Liver (tissue), 9 donors: ENCODE measurements around the gene ODF2. TPM values are rescaled to one million over a fixed set of nuclear protein-coding genes. Genes with fewer than 3 reads are reported as not detected.

ENCODE experiments used
- DNase-seq: peaks from one replicate; pipeline ENCODE4 v3.0.0-alpha.2; 2017; ENCODE audit warnings: low spot score
- H3K27ac ChIP-seq, 2 donors: one replicate each; pipeline ENCODE4 v1.7.0; 2013; ENCODE audit warnings: inconsistent platforms in 2 of 2, low read length in 2 of 2, control low read depth in 1 of 2, low read depth in 1 of 2, mild to moderate bottlenecking in 1 of 2
- H3K27me3 ChIP-seq, 4 donors: one replicate each; pipeline versions ENCODE4 v1.6.1 to v1.7.0; 2013; ENCODE audit warnings: low read length in 3 of 4, inconsistent platforms in 1 of 4, mild to moderate bottlenecking in 1 of 4, moderate library complexity in 1 of 4; ENCODE audit not compliant: control insufficient read depth in 4 of 4, insufficient read depth in 4 of 4
- H3K36me3 ChIP-seq, 4 donors: one replicate each; pipeline versions ENCODE4 v1.6.1 to v1.7.0; 2013; ENCODE audit warnings: low read length in 3 of 4, mild to moderate bottlenecking in 3 of 4, low read depth in 1 of 4, moderate library complexity in 1 of 4; ENCODE audit not compliant: control insufficient read depth in 4 of 4, insufficient read depth in 3 of 4
- H3K4me1 ChIP-seq, 4 donors: one replicate each; pipeline versions ENCODE4 v1.6.1 to v1.7.0; 2013; ENCODE audit warnings: low read length in 3 of 4, mild to moderate bottlenecking in 3 of 4, moderate library complexity in 1 of 4; ENCODE audit not compliant: control insufficient read depth in 4 of 4, insufficient read depth in 4 of 4
- H3K4me3 ChIP-seq, 3 donors: one replicate each; pipeline versions ENCODE4 v1.6.1 to v1.7.0; 2013; ENCODE audit warnings: low read length in 3 of 3, control low read depth in 1 of 3, low read depth in 1 of 3, mild to moderate bottlenecking in 1 of 3
- H3K9ac ChIP-seq, 2 donors: one replicate each; pipeline ENCODE4 v1.7.0; 2013; ENCODE audit warnings: low read length in 2 of 2, mild to moderate bottlenecking in 2 of 2, moderate library complexity in 2 of 2, control low read depth in 1 of 2, low read depth in 1 of 2
- H3K9me3 ChIP-seq, 4 donors: one replicate each; pipeline versions ENCODE4 v1.6.1 to v1.7.0; 2013; ENCODE audit warnings: low read length in 3 of 4; ENCODE audit not compliant: control insufficient read depth in 4 of 4
- CTCF ChIP-seq: fragments of 150-350 bp; IDR thresholded peaks from 2 replicates; pipeline ENCODE4 v1.5.1; 2017; ENCODE audit warnings: improper control_type of control experiment, low read depth, low read length; ENCODE audit not compliant: missing input control
- EGR1 ChIP-seq, 2 donors: IDR thresholded peaks; 2 replicates each; pipeline ENCODE4 v1.6.1; 2016 to 2018; ENCODE audit warnings: antibody characterized with exemption in 2 of 2, low read depth in 2 of 2
- FOXA1 ChIP-seq: IDR thresholded peaks from 2 replicates; pipeline ENCODE4 v1.6.1; 2016; ENCODE audit warnings: antibody characterized with exemption
- FOXA2 ChIP-seq: IDR thresholded peaks from 2 replicates; pipeline ENCODE4 v1.6.1; 2016; ENCODE audit warnings: antibody characterized with exemption
- GABPA ChIP-seq, 2 donors: IDR thresholded peaks in 1 of 2; conservative IDR thresholded peaks in 1 of 2; 2 replicates each; pipeline ENCODE4 v1.6.1; 2016; ENCODE audit warnings: antibody characterized with exemption in 2 of 2, mild to moderate bottlenecking in 1 of 2, moderate library complexity in 1 of 2
- HNF4A ChIP-seq, 2 donors: conservative IDR thresholded peaks; 2 replicates each; pipeline ENCODE4 v1.6.1; 2016; ENCODE audit warnings: antibody characterized with exemption in 2 of 2, mild to moderate bottlenecking in 2 of 2
- HNF4G ChIP-seq: IDR thresholded peaks from 2 replicates; pipeline ENCODE4 v1.6.1; 2016; ENCODE audit warnings: antibody characterized with exemption
- JUND ChIP-seq, 2 donors: IDR thresholded peaks; 2 replicates each; pipeline ENCODE4 v1.6.1; 2016; ENCODE audit warnings: antibody characterized with exemption in 2 of 2
- MAX ChIP-seq: IDR thresholded peaks from 2 replicates; pipeline ENCODE4 v1.6.1; 2016; ENCODE audit warnings: antibody characterized with exemption
- NR2F2 ChIP-seq: IDR thresholded peaks from 2 replicates; pipeline ENCODE4 v1.6.1; 2016; ENCODE audit warnings: antibody characterized with exemption
- RAD21 ChIP-seq, 2 donors: IDR thresholded peaks; 2 replicates each; pipeline ENCODE4 v1.6.1; 2016; ENCODE audit warnings: antibody characterized with exemption in 2 of 2, mild to moderate bottlenecking in 2 of 2
- REST ChIP-seq: IDR thresholded peaks from 2 replicates; pipeline ENCODE4 v1.6.1; 2016; ENCODE audit warnings: antibody characterized with exemption, mild to moderate bottlenecking
- RXRA ChIP-seq, 2 donors: IDR thresholded peaks; 2 replicates each; pipeline ENCODE4 v1.6.1; 2017 to 2018; ENCODE audit warnings: antibody characterized with exemption in 2 of 2, mild to moderate bottlenecking in 1 of 2
- SP1 ChIP-seq: IDR thresholded peaks from 2 replicates; pipeline ENCODE4 v1.6.1; 2018; ENCODE audit warnings: antibody characterized with exemption, mild to moderate bottlenecking
- TAF1 ChIP-seq: conservative IDR thresholded peaks from 2 replicates; pipeline ENCODE4 v1.6.1; 2016; ENCODE audit warnings: antibody characterized with exemption, mild to moderate bottlenecking
- YY1 ChIP-seq: IDR thresholded peaks from 2 replicates; pipeline ENCODE4 v1.6.1; 2016; ENCODE audit warnings: antibody characterized with exemption, mild to moderate bottlenecking
- ZBTB33 ChIP-seq: IDR thresholded peaks from 2 replicates; pipeline ENCODE4 v1.6.1; 2016; ENCODE audit warnings: antibody characterized with exemption
- WGBS: extraction: QIAGEN DNeasy Blood & Tissue Kit; methylation state at CpG from one replicate; pipeline ENCODE4 v1.1.7; 2013; 5-methylcytosine and 5-hydroxymethylcytosine counted together
- polyA plus RNA-seq, 2 donors: library from polyadenylated mRNA; stranded (reverse) in 1 of 2; unstranded in 1 of 2; fragments of 200-250 nt in 1 of 2; fragments of >200 nt in 1 of 2; fragmentation: Nextera tagmentation in 1 of 2; extraction: Ambion mirVana in 1 of 2; gene quantifications; one replicate each; pipeline versions ENCODE4 v1.2.1 to v1.2.3, GENCODE V29; 2013 to 2015
- total RNA-seq, 2 donors: library from RNA; depleted of rRNA; stranded (reverse); fragments of >200 nt; gene quantifications; one replicate each; pipeline ENCODE4 v1.2.3, GENCODE V29; 2014
- TF ChIP-seq, protein P1 (sequence below): IDR thresholded peaks from 2 replicates; pipeline ENCODE4 v1.6.1; 2016; ENCODE audit warnings: antibody characterized with exemption
- donor health status: healthy.
- donor health status: healthy.
- donor health status: healthy.
- donor health status: healthy.
- donor health status: healthy.

ODF2 gene
- total and polyA plus RNA-seq, 4 donors: 5.7 to 21.8 (median 16.7) TPM

DNA sequence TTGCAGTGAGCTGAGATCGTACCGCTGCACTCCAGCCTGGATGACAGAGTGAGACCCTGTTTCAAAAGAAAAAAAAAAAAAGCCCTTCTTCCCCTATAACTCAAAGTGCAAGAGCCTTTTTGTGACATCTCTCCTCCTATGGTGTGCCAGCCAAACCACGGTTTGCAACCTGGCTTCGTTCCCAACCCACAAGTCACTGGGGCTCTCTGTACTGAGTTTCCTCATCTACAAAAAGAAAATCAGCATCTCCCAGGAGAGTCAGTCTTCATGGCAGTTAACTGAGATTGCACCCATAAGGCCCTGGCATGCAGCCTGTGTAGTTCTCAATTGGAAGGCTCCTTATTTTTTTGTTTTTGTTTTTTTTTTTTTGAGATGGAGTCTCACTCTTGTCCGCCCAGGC lies 14.8 kb downstream of the ODF2 start:
- 73% methylated on average over 5 of the region's 5 CpGs for WGBS
- TF ChIP-seq HNF4G (no peak), SP1 (no peak)
- DNase-seq: no peak
- Histone ChIP-seq H3K4me3 (no peak overlapping the region), H3K27me3 (no peaks in the 10 kb centered on the region), H3K9ac (no peak overlapping the region), H3K36me3 (peaks cover 4 to 14% (median 5%) of the 10 kb centered on the region in 4 donors), H3K27ac (no peak overlapping the region), H3K4me1 (no peaks in the 10 kb centered on the region), H3K9me3 (no peaks in the 10 kb centered on the region)

- H3K9ac ChIP-seq: no peak overlapping the region
- peaks cover 0 to 16% (median 4%) of the 10 kb centered on the region in 4 donors for H3K36me3 ChIP-seq
- no peak overlapping the region for H3K27ac ChIP-seq
- no peak for DNase-seq
- TF ChIP-seq HNF4A (conservative IDR thresholded peaks at IDR 0.05) (no peak), TAF1 (no peak), ZBTB33 (no peak), SP1 (no peak), FOXA2 (no peak), JUND (IDR thresholded peaks at IDR 0.05) (no peak), YY1 (no peak), MAX (no peak), NR2F2 (no peak), REST (no peak), GABPA (IDR thresholded peaks at IDR 0.05 in 1 of 2, conservative IDR thresholded peaks at IDR 0.05 in 1 of 2) (no peak), RXRA (IDR thresholded peaks at IDR 0.05) (no peak), FOXA1 (no peak), CTCF (no peak), HNF4G (no peak), RAD21 (IDR thresholded peaks at IDR 0.05) (no peak), EGR1 (IDR thresholded peaks at IDR 0.05; ENCODE audit: low read depth in 2 of 2) (no peak)
- TF ChIP-seq, protein P1, sequence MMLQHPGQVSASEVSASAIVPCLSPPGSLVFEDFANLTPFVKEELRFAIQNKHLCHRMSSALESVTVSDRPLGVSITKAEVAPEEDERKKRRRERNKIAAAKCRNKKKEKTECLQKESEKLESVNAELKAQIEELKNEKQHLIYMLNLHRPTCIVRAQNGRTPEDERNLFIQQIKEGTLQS: no peak
- H3K4me3 ChIP-seq: no peak overlapping the region
- 96% methylated on average over 5 of the region's 5 CpGs for WGBS
- no peaks in the 10 kb centered on the region for H3K4me1 ChIP-seq
- no peaks in the 10 kb centered on the region for H3K9me3 ChIP-seq
- H3K27me3 ChIP-seq: no peaks in the 10 kb centered on the region
These were observed 17.3 kb downstream of the ODF2 start for GRCh38 chr9:128473104-128473503.
